GM18502 (cell line): ENCODE measurements around the gene TRPV2.
"Not testable (repeated sequence)": the region's sequence is repeated elsewhere in the genome, so short reads cannot be mapped to it uniquely, and the experiment has no call there.

ENCODE experiments used
- ATAC-seq: cut with Tn5 transposase; IDR thresholded peaks from one replicate; pipeline ENCODE4 v1.9.1; 2021; ENCODE audit warnings: mild to moderate bottlenecking; ENCODE audit not compliant: unreplicated experiment, poor library complexity

TRPV2 gene, protein sequence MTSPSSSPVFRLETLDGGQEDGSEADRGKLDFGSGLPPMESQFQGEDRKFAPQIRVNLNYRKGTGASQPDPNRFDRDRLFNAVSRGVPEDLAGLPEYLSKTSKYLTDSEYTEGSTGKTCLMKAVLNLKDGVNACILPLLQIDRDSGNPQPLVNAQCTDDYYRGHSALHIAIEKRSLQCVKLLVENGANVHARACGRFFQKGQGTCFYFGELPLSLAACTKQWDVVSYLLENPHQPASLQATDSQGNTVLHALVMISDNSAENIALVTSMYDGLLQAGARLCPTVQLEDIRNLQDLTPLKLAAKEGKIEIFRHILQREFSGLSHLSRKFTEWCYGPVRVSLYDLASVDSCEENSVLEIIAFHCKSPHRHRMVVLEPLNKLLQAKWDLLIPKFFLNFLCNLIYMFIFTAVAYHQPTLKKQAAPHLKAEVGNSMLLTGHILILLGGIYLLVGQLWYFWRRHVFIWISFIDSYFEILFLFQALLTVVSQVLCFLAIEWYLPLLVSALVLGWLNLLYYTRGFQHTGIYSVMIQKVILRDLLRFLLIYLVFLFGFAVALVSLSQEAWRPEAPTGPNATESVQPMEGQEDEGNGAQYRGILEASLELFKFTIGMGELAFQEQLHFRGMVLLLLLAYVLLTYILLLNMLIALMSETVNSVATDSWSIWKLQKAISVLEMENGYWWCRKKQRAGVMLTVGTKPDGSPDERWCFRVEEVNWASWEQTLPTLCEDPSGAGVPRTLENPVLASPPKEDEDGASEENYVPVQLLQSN

DNA sequence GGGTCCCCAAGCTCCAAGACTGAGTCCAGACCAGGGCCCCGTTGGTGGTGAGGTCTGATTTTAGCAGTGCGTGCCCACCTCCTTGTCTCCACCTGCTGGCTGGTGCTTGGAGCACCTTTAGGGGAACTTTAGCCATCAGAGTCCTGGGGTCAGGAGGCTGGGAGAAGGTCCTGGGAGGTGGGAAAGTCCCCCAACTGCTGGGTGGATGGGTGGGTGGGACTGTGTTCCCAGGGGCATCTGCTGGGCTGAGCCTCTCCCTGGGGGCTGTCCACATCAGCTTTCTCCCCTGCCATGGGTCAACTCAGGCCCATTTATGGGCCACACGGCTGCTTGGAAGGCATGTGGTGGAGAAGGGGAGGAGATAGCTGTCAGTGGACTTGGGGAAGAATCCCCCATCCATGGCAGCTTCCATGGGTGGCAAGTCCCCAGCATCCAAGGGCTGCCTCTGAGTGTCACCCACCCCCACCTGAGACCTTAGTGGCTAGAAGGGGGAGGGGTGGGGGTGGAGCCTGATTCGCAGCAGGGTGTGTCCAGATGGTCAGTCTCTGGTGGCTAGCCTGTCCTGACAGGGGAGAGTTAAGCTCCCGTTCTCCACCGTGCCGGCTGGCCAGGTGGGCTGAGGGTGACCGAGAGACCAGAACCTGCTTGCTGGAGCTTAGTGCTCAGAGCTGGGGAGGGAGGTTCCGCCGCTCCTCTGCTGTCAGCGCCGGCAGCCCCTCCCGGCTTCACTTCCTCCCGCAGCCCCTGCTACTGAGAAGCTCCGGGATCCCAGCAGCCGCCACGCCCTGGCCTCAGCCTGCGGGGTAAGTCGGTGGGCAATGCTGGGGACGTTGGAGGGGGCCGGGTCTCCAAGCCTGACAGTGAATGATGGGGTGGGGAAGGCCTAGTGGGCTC lies at the start of gene TRPV2:
Gene TRPV2, plus strand, starts transcription at position 541 of the 894 bp plus-strand sequence. CDS start 2,098 bp downstream, outside the sequence.
- peak; percentile 47 for ATAC-seq

DNA sequence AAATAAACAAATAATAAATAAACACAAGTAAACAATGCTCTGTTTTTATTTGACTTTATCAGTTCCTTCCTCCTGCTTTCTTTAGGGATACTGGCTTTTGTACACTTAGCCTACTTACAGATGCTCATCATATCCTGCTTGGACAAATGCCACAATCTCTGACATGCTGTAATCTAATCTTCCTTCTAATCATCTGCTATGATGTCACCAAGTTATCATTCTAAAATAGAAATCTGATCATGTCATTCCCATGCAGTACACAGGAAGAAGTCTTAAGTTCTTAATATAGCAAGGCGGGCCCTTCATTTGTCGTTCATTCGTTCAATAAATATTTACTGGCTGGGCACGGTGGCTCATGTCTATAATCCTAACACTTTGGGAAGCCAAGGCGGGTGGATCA lies 43.6 kb upstream of the TRPV2 start:
- no peak for ATAC-seq

DNA sequence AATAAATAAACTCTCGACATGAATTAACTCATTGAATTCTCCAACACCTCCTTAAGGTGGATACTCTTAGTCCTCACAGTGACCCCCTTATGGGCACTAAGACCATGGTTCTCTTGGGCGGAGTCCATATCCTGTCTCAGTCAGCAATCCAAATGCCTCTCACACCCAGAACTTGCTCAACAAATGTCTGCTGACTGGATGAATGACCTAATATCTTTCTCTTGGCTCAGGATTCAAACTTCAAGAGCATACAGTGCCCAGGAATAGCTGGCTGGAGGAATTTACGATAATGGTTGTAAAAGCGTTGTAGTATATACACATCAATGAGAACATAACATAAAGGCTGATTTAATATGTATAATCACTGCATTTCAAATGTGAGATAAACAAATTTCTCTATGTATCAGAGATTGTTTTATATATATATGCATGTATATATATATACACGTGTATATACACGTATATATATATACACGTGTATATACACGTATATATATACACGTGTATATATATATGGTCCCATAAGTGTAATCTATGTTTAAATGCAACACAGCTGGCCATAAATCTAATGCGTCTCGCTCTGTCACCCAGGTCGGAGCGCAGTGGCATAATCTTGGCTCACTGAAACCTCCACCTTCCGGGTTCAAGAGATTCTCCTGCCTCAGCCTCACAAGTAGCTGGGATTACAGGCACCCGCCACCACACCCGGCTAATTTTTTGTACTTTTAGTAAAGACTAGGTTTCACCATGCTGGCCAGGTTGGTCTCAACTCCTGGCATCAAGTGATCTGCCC lies 41.0 kb upstream of the TRPV2 start:
- ATAC-seq, result no peak

DNA sequence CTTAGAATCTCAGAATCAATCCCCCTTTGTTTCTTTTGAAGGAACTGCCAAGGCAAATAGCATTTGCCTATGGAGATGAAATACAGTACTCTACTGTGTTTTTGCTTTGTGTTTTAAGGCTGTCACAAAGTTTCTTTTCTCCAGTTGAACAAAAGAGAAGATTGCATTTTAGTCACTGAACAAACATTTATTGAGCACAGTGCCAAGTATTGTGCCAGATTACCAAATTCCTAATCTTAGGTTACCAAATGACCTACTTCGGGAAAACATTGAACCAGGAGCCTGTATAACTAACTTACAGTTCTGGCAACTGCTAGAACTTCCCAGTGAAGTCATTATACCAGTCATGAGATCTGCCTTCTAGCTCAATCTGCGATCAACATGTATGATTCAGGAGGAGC lies 37.4 kb upstream of the TRPV2 start:
- ATAC-seq, result no peak

DNA sequence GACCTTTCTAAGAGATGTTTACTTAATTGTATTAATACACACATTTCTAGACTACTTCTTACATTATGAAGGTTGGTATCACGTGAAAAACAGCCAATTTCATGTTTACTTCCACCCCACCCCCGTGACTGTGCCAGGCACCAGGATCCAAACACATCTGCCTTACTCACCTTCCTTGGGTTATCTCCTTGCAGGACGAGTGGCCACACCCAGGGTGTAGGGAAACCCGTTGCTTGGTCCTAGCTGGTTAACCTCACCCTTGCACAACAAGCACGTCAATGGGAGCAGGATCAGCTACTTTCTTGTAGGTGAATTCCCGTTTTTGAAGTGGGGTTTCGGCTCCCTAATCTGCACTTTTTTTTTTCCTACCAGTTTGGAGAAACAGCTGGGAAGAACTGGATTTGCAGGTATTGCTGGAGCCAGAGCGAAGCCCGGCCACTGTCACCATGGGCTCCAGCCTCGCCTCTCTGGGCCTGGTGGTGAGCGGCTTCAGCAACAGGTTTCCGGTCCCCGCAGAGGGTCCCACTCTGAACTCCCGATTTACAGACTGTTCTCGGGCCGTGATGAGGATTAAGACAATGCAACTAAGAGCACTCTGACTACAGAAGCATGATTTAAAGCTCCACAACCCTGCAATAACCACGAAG lies 36.6 kb upstream of the TRPV2 start:
- ATAC-seq, result no peak

DNA sequence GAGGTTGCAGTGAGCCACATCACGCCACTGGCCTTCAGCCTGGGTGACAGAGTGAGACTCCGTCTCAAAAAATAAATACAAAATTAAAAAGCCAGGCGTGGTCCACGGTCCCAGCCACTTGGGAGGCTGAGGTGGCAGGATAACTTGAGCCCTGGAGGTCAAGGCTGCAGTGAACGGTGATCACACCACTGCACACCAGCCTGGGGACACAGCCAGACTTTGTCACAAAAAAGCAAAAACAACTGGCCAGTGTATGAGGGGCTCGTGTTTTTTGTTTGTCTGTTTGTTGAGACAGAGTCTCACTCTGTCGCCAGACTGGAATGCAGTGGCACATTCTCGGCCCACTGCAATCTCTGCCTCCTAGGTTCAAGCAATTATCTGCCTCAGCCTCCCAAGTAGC lies 35.7 kb upstream of the TRPV2 start:
- no peak for ATAC-seq

DNA sequence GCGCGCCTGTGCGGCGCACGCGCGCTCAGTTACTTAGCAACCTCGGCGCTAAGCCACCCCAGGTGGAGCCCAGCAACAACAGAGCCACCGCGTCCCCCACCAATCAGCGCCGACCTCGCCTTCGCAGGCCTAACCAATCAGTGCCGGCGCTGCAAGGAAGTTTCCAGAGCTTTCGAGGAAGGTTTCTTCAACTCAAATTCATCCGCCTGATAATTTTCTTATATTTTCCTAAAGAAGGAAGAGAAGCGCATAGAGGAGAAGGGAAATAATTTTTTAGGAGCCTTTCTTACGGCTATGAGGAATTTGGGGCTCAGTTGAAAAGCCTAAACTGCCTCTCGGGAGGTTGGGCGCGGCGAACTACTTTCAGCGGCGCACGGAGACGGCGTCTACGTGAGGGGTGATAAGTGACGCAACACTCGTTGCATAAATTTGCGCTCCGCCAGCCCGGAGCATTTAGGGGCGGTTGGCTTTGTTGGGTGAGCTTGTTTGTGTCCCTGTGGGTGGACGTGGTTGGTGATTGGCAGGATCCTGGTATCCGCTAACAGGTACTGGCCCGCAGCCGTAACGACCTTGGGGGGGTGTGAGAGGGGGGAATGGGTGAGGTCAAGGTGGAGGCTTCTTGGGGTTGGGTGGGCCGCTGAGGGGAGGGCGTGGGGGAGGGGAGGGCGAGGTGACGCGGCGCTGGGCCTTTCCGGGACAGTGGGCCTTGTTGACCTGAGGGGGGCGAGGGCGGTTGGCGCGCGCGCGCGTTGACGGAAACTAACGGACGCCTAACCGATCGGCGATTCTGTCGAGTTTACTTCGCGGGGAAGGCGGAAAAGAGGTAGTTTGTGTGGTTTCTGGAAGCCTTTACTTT lies 34.5 kb upstream of the TRPV2 start, which contains the start of gene UBB:
Gene UBB, plus strand, starts transcription at position 452 of the 856 bp plus-strand sequence. CDS start 817 bp downstream, outside the sequence.
- peak; percentile 95 for ATAC-seq

DNA sequence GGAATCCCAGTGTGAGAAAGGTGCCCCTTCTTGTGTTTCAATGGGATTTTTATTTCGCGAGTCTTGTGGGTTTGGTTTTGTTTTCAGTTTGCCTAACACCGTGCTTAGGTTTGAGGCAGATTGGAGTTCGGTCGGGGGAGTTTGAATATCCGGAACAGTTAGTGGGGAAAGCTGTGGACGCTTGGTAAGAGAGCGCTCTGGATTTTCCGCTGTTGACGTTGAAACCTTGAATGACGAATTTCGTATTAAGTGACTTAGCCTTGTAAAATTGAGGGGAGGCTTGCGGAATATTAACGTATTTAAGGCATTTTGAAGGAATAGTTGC lies 33.9 kb upstream of the TRPV2 start:
- no peak for ATAC-seq

DNA sequence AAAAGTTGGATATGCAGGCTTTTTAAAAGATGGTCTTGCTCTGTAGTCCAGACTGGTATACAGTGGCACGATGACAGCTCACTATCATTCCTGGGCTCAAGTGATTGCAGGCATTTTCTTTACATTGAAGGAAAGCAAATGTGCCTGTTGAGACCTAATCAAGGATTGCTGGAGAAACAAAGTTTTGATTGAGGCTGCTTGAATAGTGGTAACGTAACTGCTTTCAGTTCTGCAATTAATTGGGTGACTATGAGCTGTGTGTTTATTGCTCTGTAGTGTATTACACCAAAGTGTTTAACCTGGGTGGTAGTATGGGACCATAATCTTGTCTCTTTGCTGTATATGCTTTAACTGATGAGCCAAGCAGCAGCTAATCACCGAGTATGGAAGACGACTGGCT lies 32.2 kb upstream of the TRPV2 start:
- ATAC-seq, result no peak

DNA sequence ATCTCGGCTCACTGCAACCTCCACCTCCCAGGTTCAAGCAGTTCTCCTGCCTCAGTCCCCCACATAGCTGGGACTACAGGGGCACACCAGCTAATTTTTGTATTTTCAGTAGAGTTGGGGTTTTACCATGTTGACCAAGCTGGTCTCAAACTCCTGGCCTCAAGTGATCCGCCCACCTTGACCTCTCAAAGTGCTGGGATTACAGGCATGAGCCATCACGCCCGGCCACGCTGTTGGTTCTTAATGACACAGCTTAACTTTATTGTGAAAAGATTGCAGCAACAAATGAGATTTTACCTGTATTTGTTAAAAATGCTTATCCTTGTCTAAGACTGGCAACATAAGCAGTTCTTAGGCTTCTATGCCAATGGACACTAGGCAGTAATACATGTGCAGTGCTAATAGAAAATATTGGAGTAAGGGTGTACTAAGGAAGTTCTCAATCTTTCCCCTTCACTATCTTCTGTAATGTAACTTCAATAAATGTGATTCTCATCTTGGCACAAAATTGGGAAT lies 31.5 kb upstream of the TRPV2 start:
- ATAC-seq, result no peak

DNA sequence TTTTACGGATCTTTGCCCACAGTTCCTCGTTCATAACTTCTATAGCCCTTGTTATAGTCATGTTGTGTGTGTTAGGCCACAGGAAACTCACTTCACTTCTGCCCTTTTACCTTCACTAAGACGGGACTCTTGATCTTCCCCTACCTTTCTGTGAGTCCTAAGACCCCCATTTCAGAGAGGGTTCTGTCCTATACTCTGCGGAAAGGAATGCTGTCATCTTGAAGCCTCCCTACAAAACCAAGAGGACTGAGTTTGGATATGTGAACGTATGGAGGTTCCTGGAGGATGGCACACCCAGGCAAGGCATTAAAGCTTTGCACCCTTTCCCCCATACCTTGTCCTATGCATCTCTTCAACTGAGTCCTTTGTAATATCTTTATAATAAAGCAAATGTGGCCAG lies 30.8 kb upstream of the TRPV2 start:
- ATAC-seq, result no peak

DNA sequence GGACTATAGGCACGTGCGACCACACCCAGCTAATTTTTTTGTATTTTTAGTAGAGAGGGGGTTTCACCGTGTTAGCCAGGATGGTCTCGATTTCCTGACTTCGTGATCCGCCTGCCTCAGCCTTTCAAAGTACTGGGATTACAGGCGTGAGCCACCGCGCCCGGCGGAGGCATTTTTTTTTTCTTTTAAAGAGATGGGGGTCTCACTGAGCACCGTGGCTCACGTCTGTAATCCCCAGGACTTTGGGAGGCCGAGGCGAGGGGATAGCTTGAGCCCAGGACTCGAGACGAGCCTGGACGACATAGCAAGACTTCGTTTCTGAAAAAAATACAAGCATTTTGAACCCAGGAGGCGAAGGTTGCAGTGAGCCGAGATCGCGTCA lies 29.3 kb upstream of the TRPV2 start:
- ATAC-seq, result not testable (repeated sequence)

DNA sequence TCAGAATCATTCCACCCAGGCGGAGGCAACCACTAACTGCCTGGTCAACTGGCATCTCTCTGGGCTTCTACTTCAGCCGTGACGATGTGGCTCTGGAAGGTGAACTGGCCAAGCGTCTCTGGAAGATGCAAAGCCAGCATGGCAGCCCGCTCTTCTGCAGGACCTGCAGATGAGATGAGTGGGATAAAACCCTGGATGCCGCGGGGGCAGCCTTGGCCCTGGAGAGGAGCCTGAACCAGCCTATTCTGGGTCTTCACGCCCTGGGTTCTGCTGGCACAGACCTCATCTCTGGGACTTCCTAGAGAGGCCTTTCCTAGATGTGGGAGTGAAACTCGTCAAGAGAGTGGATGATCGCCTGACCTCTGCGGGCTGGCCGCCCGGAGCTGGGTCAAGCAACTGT lies 23.9 kb upstream of the TRPV2 start:
- no peak for ATAC-seq

DNA sequence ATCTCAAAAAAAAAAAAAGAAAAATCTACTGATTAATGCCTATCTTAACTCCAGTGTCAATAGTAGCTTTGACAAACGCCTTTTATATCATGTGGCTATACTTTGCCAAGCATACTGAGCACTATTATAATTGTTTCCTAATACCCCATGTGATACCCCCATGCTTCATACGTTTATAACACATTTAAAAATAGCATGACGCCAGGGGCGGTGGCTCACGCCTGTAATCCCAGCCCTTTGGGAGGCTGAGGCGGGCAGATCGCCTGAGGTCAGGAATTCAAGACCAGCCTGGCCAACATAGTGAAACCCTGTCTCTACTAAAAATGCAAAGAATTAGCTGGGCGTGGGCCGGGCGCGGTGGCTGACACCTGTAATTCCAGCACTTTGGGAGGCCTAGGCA lies 22.9 kb upstream of the TRPV2 start:
- ATAC-seq, result not testable (repeated sequence)

DNA sequence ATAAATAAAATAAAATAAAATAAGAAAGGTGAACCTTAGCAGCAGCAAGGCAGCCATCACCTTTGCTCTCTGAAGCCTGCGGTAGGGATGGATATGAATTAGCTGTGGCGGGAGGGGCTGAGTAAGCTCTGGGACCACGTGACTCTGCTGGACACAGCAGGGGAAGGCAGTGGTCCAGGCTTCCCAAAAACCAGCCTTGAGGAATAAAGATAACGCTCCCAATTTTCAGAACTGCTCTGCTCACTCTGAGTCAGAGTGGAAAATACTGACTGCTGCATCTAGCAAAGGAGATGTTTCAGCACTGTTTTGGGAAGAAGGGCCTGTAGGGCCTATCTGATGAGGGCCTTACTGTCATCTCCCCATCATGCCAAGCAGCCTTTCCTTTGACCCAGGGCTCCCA lies 19.5 kb upstream of the TRPV2 start:
- ATAC-seq, result not testable (repeated sequence)

DNA sequence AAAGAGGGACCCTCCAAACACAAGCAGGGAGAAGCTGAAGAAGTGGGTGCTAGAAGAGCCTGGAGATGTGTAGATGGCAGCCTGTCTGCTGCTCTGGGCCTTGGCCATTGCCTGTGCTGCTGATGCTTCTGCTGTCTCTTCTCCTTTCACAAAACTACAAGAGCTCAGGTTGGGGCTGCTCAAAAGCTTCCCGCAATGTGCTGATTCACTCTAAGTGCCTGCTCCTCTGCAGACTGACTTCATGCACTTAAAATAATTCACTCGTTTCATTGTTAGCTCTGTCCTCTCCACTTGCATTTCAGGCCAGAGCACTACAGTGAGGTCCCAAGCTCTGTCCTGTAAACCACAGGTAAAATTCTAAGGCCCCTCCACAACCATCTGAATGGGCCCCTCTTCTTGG lies 18.7 kb upstream of the TRPV2 start:
- ATAC-seq, result not testable (repeated sequence)

DNA sequence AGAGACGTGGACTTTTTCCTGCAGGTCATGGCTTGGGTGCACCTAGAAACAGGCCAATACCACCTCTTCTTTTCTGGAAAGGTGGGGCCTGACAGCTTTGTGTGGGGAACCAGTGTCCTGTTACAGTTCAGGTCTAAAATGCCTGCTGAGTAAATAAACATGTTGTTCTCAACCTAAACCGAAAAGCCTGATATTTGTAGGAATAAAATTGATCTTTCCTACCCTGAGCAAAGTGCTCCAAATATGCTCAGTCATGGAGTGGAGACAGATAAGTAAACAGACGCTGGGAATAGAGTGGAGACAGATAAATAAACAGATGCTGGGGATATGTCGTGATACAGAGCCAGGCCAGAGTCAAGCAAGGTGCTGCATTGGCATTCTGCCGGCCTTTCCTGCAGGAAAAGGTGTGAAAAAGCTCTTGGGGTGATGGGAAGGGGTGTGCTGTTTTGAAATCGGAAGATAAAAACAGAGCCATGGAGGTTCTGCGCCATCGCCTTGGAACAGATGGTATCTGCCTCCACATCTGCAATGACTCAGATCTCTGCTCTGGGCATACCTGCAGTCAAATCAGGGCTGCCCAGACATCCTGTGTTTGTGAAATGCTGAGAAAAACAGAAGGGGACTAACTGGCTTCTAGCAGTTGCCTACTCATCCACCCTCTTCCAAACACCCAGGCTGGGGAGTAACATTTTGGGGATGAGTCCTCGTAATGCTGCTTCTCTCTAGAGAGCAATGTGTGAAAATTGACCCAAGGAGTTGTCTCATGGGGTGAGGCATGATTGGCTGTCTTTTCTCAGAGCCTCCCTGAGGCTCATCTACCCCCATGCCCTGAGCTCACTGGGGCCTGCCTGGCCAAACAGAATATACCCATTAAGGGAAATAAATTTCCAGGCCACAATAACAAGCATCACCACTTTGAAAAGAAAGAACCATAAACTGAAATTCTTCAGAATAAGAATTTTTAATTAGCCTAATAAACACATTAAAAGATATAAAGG lies 16.8 kb upstream of the TRPV2 start:
- peak; percentile 84 for ATAC-seq
